Activated B cell treated with CpG ODN at 0.5 μM for 24 hours (primary cell): ENCODE data around the gene ZC3H18. TPM values are rescaled to one million over a fixed set of nuclear protein-coding genes. Genes with fewer than 3 reads are reported as not detected.

Experiments
- ATAC-seq: fragments of 200-7000 bp; cut with Tn5 transposase; one replicate; pipeline ENCODE4 v1.10.0; 2021; ENCODE audit warnings: low read depth, mild to moderate bottlenecking, moderate library complexity
- CTCF ChIA-PET: fragments of 350-600 bp; sonication (Branson Sonifier 250); formaldehyde crosslinking; loops from one replicate; lab custom pipeline; 2021; ENCODE audit warnings: antibody characterized with exemption; lab: Charles Lee
- POLR2A ChIA-PET: fragments of 350-600 bp; sonication (Branson Sonifier 250); formaldehyde crosslinking; loops from one replicate; lab custom pipeline; 2021; ENCODE audit warnings: antibody characterized with exemption; lab: Charles Lee
- DNase-seq: peaks from one replicate; pipeline ENCODE4 v3.0.0; 2022
- H3K27ac Mint-ChIP-seq: one replicate; pipeline ENCODE4 v1.8.0; 2020; ENCODE audit warnings: mixed read lengths
- H3K27me3 Mint-ChIP-seq: one replicate; pipeline ENCODE4 v1.8.0; 2021; ENCODE audit warnings: mixed read lengths
- H3K36me3 Mint-ChIP-seq: one replicate; pipeline ENCODE4 v1.8.0; 2021; ENCODE audit warnings: low read depth, mixed read lengths
- H3K4me1 Mint-ChIP-seq: one replicate; pipeline ENCODE4 v1.8.0; 2021; ENCODE audit warnings: mixed read lengths
- H3K4me3 Mint-ChIP-seq: one replicate; pipeline ENCODE4 v1.8.0; 2020; ENCODE audit warnings: mild to moderate bottlenecking, mixed read lengths
- H3K9me3 Mint-ChIP-seq: one replicate; pipeline ENCODE4 v1.8.0; 2020; ENCODE audit warnings: mixed read lengths
- CTCF ChIP-seq: fragments of 200-600 bp; IDR thresholded peaks from one replicate; pipeline ENCODE4 v1.8.0; 2022; ENCODE audit warnings: antibody characterized with exemption, mild to moderate bottlenecking
- intact Hi-C: fragments of 100-400 bp; cut with micrococcal nuclease; formaldehyde crosslinking; loops from one replicate; pipeline ENCODE4 v1.15.1; 2024
- total RNA-seq: library from RNA; stranded (reverse); gene quantifications from 2 replicates; pipeline ENCODE4 v1.2.3, GENCODE V29; 2022

ZC3H18 gene
- total RNA-seq, 1 donor from 2014 or later = 74.2 TPM

GRCh38 chr16:88549671-88550245, 20.4 kb upstream of the ZC3H18 start:
- no peak for TF ChIP-seq CTCF
- no peak for DNase-seq
- ChIA-PET POLR2A (interaction anchor here (0.5 kb wide), 1 partner anchor 84 kb away, joined by 10 read pairs; no protein-coding TSS in a partner anchor), CTCF (interaction anchor here (0.9 kb wide), 1 partner anchor 11 kb away, joined by 3 read pairs; no protein-coding TSS in a partner anchor)
- Mint-ChIP-seq H3K4me3 (no peak overlapping the region), H3K27me3 (peaks cover 7% of the 10 kb centered on the region), H3K27ac (no peak overlapping the region), H3K36me3 (no peaks in the 10 kb centered on the region), H3K4me1 (peaks cover 10% of the 10 kb centered on the region), H3K9me3 (no peaks in the 10 kb centered on the region)
- intact Hi-C loops = no loop called here
- no peak for ATAC-seq

- peaks cover 7% of the 10 kb centered on the region for H3K27me3 Mint-ChIP-seq
- DNase-seq = no peak
These were observed 19.9 kb upstream of the ZC3H18 start for GRCh38 chr16:88550246-88550661.

GRCh38 chr16:88552166-88552565, 18.0 kb upstream of the ZC3H18 start:
- ChIA-PET CTCF (no interaction called here), POLR2A (no interaction called here)
- no peaks in the 10 kb centered on the region for H3K36me3 Mint-ChIP-seq
- intact Hi-C loops = no loop called here
- H3K4me1 Mint-ChIP-seq = peaks cover 10% of the 10 kb centered on the region
- no peak for TF ChIP-seq CTCF
- H3K9me3 Mint-ChIP-seq = peaks cover 4% of the 10 kb centered on the region
- no peak overlapping the region for H3K27ac Mint-ChIP-seq
- ATAC-seq = no peak
- peaks cover 6% of the 10 kb centered on the region for H3K27me3 Mint-ChIP-seq
- no peak for DNase-seq
- no peak overlapping the region for H3K4me3 Mint-ChIP-seq

More at GRCh38 chr16:88550246-88550661, 19.9 kb upstream of the ZC3H18 start:
- Mint-ChIP-seq H3K9me3 (no peaks in the 10 kb centered on the region), H3K27ac (no peak overlapping the region), H3K36me3 (no peaks in the 10 kb centered on the region), H3K4me1 (peaks cover 10% of the 10 kb centered on the region), H3K4me3 (no peak overlapping the region)
- POLR2A ChIA-PET = interaction anchor here (0.5 kb wide), 1 partner anchor 83 kb away, joined by 10 read pairs; no protein-coding TSS in a partner anchor
- no peak for ATAC-seq
- intact Hi-C loops = no loop called here
- no peak for TF ChIP-seq CTCF
- CTCF ChIA-PET = no interaction called here

GRCh38 chr16:88552815-88553214, 17.4 kb upstream of the ZC3H18 start:
- H3K4me1 Mint-ChIP-seq = peaks cover 10% of the 10 kb centered on the region
- POLR2A ChIA-PET = no interaction called here
- no peak for TF ChIP-seq CTCF
- ATAC-seq (no peak), DNase-seq (no peak)
- H3K4me3 Mint-ChIP-seq = no peak overlapping the region
- intact Hi-C loops = no loop called here
- no peak overlapping the region for H3K27ac Mint-ChIP-seq
- peaks cover 6% of the 10 kb centered on the region for H3K27me3 Mint-ChIP-seq
- CTCF ChIA-PET = no interaction called here
- H3K9me3 Mint-ChIP-seq = peaks cover 4% of the 10 kb centered on the region
- no peaks in the 10 kb centered on the region for H3K36me3 Mint-ChIP-seq

GRCh38 chr16:88553739-88554138, 16.5 kb upstream of the ZC3H18 start:
- intact Hi-C loops = no loop called here
- Mint-ChIP-seq H3K4me1 (peaks cover 10% of the 10 kb centered on the region), H3K36me3 (no peaks in the 10 kb centered on the region), H3K4me3 (no peak overlapping the region), H3K27me3 (peaks cover 7% of the 10 kb centered on the region), H3K27ac (no peak overlapping the region), H3K9me3 (peaks cover 4% of the 10 kb centered on the region)
- TF ChIP-seq CTCF = no peak
- ChIA-PET CTCF (no interaction called here), POLR2A (no interaction called here)
- DNase-seq (no peak), ATAC-seq (no peak)
